LNCAP (cell line): ENCODE data around the gene C12orf60.

Experiments
- TF ChIP-seq, protein P1 (sequence below): fragments of 450-650 bp; IDR thresholded peaks from 2 replicates; pipeline ENCODE4 v1.5.1; 2017; ENCODE audit warnings: mild to moderate bottlenecking

C12orf60 gene

GRCh38 chr12:14814014-14814413 is 10.5 kb downstream of the C12orf60 start, which contains the start of gene SMCO3:
Gene SMCO3, minus strand, starts transcription at chr12:14814182. Its CDS starts 7,502 bp downstream, at chr12:14806680.
- TF ChIP-seq, protein P1, sequence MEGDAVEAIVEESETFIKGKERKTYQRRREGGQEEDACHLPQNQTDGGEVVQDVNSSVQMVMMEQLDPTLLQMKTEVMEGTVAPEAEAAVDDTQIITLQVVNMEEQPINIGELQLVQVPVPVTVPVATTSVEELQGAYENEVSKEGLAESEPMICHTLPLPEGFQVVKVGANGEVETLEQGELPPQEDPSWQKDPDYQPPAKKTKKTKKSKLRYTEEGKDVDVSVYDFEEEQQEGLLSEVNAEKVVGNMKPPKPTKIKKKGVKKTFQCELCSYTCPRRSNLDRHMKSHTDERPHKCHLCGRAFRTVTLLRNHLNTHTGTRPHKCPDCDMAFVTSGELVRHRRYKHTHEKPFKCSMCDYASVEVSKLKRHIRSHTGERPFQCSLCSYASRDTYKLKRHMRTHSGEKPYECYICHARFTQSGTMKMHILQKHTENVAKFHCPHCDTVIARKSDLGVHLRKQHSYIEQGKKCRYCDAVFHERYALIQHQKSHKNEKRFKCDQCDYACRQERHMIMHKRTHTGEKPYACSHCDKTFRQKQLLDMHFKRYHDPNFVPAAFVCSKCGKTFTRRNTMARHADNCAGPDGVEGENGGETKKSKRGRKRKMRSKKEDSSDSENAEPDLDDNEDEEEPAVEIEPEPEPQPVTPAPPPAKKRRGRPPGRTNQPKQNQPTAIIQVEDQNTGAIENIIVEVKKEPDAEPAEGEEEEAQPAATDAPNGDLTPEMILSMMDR, result no peak

DNA sequence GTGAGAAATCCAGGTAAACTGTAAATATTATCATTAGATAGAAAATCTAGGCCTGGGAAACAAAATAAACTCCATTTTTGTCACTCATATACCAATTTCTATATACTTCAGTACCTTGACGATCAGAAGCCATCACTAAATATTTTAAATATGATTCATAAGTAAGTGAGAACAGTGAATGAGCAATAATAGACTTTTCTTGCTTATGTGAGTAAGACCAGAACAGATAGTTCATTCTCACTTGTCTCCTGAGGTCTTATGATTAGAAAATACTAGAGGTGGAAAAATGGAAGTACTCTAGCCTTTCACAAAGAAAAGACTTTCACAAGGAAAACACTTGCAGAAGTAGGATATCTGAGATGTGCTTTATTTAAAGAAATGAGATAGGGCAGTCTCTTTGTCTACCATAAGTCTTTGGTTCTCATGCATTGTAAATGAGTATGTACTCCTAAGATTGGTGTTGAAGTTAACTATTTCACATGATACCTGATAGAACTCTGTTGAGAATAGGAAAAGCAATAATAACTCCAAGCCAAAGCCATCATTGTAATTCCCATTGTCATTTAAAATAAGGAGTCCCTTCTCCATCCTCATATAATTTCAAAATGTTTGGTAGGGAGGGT is 20.7 kb downstream of the C12orf60 start:
- TF ChIP-seq, protein P1, result no peak

GRCh38 chr12:14825256-14825655 is 21.8 kb downstream of the C12orf60 start:
- TF ChIP-seq, protein P1, result no peak

GRCh38 chr12:14826491-14826890 is 23.0 kb downstream of the C12orf60 start:
- TF ChIP-seq, protein P1, result no peak

DNA sequence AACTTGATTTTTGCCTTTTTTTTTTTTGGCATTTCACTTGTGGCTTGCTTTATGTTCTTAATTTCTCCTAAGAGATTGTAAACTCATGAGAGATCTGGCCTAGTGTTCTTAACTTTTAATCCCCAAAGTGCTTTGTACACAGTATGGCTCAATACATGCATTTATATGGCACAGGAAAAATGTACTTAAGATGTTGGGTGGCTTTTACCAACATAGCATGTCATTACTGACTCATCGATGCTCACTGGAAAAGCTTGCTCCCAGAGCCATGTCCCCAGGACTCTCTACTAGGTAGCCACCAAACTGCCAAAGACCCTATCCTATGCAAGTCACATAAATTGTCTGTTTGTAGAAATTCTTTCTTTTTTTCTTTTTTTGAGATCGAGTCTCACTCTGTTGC is 23.6 kb downstream of the C12orf60 start:
- TF ChIP-seq, protein P1, result no peak

DNA sequence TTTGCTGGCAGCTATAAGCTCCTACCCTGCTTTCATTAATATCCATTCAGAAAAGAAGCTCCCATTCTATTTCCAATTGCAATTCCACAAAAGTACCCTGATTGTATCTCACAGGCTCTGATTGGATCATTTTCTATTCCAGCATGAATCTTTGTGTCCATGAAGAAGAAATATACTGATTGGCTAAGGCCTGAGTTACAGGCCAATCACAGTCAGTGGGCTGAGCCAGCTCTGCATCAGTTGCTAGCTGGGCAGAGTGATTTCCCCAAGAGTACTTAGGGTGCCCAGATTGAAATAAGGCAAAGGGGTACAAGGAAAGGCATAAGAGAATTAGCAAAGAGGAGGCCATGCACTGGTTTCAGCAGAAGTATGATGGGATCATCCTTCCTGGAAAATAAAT is 25.4 kb downstream of the C12orf60 start:
- TF ChIP-seq, protein P1, result no peak

- TF ChIP-seq, protein P1, result no peak
Observed at GRCh38 chr12:14833336-14833735, 29.9 kb downstream of the C12orf60 start.

GRCh38 chr12:14833952-14834351 is 30.5 kb downstream of the C12orf60 start:
- TF ChIP-seq, protein P1, result no peak
